CD4-positive, CD25-positive, alpha-beta regulatory T cell (primary cell): ENCODE results near the gene HS1BP3. TPM values are rescaled to one million over a fixed set of nuclear protein-coding genes. Genes with fewer than 3 reads are reported as not detected.
A peak's percentile ranks its signal among the peaks of the same experiment; 100 is the strongest.

Source experiments
- ATAC-seq, 2 donors: fragments of 150-1000 bp; cut with Tn5 transposase; one replicate each; pipeline ENCODE4 v1.10.0; 2021; ENCODE audit warnings: low read depth in 2 of 2, moderate number of reproducible peaks in 2 of 2, moderate library complexity in 1 of 2
- DNase-seq, 3 donors: peaks; one replicate each; pipeline versions ENCODE4 v3.0.0 to v3.0.0-alpha.2; 2012 to 2022; ENCODE audit warnings: mixed read lengths in 1 of 3
- H3K27ac ChIP-seq: one replicate; pipeline ENCODE4 v1.7.0; 2013; ENCODE audit warnings: mild to moderate bottlenecking, low read length; ENCODE audit not compliant: insufficient read depth, poor library complexity, severe bottlenecking
- H3K27me3 ChIP-seq: one replicate; pipeline ENCODE4 v1.7.0; 2013; ENCODE audit warnings: low read length; ENCODE audit not compliant: control insufficient read depth, insufficient read depth
- H3K36me3 ChIP-seq: one replicate; pipeline ENCODE4 v1.7.0; 2013; ENCODE audit warnings: mild to moderate bottlenecking, low read length, moderate library complexity; ENCODE audit not compliant: control insufficient read depth, insufficient read depth
- H3K4me1 ChIP-seq: 2 replicates; pipeline ENCODE4 v1.7.0; 2013; ENCODE audit warnings: mild to moderate bottlenecking, low read length; ENCODE audit not compliant: insufficient read depth, control insufficient read depth, poor library complexity, severe bottlenecking
- H3K4me3 ChIP-seq: one replicate; pipeline ENCODE4 v1.7.0; 2013; ENCODE audit warnings: low read depth, mild to moderate bottlenecking, low read length, moderate library complexity
- H3K9me3 ChIP-seq, 2 experiments: 1 replicate in 1 of 2; 2 replicates in 1 of 2; pipeline ENCODE4 v1.7.0; 2013; ENCODE audit warnings: low read length in 2 of 2, mild to moderate bottlenecking in 1 of 2, moderate library complexity in 1 of 2; ENCODE audit not compliant: control insufficient read depth in 2 of 2
- H3K27ac Mint-ChIP-seq, 3 donors: one replicate each; pipeline ENCODE4 v1.8.0; 2020 to 2022; ENCODE audit warnings: mild to moderate bottlenecking in 3 of 3, mixed read lengths in 3 of 3, moderate library complexity in 2 of 3
- H3K27me3 Mint-ChIP-seq: one replicate; pipeline ENCODE4 v1.8.0; 2022; ENCODE audit warnings: mild to moderate bottlenecking, mixed read lengths
- H3K36me3 Mint-ChIP-seq: one replicate; pipeline ENCODE4 v1.8.0; 2020; ENCODE audit warnings: mixed read lengths
- H3K4me1 Mint-ChIP-seq, 4 donors: one replicate each; pipeline ENCODE4 v1.8.0; 2020 to 2022; ENCODE audit warnings: mixed read lengths in 4 of 4, mild to moderate bottlenecking in 1 of 4
- H3K4me3 Mint-ChIP-seq, 4 donors: one replicate each; pipeline ENCODE4 v1.8.0; 2020 to 2022; ENCODE audit warnings: mild to moderate bottlenecking in 4 of 4, mixed read lengths in 4 of 4, moderate library complexity in 3 of 4
- H3K9me3 Mint-ChIP-seq, 7 donors: one replicate each; pipeline ENCODE4 v1.8.0; 2020 to 2022; ENCODE audit warnings: mixed read lengths in 7 of 7, mild to moderate bottlenecking in 3 of 7, moderate library complexity in 2 of 7
- polyA plus RNA-seq, 4 donors: library from polyadenylated mRNA; unstranded; fragments of 300-500 nt; fragmentation: Illumina TruSeq; gene quantifications; one replicate each; pipeline ENCODE4 v1.2.3, GENCODE V29; 2021
- total RNA-seq: library from RNA; stranded (reverse); gene quantifications from one replicate; pipeline ENCODE4 v1.2.3, GENCODE V29; 2022

HS1BP3 gene
- total RNA-seq (13.6 TPM), polyA plus RNA-seq (10 to 100 TPM; 19.6 to 22.5 (median 21.1) TPM)

DNA sequence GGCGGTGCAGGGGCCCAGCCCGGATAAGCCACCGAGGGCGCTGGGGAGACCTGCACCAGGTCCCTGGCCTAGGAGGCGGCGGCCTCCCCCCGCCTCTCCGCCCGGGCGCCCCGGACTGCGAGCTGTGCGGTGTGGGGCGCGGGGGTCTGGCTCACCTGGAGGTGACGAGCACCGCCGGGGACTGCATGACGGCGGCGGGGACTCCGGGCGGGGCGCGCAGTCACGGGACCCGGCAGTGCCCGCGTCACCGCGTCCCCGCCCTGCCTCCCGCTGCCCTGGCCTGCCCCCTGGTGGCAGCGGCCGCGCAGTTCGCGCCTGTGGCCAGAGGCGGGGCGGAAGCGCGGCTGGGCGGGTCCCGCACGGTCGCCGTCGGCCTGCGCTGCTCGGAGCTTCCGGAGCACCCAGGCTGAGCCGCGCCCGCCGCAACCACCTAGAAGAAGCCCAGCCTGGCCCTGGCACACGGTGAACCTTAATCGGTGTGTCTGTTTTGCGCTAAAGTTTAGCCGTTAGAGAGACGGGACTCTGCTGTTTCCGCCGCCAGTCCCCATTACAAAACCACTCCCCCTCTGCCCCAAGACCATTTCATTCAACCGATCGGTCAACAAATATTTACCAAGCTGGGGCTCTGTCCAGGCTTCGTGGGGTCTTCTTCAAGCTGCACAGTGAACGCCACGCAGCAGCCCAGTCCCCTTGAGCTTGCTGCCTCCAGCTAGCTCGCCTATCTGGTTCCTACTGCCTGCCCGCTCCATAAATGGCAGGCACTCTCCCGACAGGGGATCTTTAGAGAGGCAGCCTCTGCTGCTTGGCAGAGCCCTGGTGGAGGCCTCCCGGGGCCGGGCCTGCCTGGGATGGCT lies at the start of gene HS1BP3:
Gene HS1BP3, minus strand, starts transcription at position 222 of the 854 bp plus-strand sequence. Its CDS starts 35 bp downstream, at position 187.
- ATAC-seq (peak; percentile 95 to 96), DNase-seq (peak; percentile 84 to 94 (median 92))
- H3K4me1 ChIP-seq: peaks cover 21% of the 10 kb centered on the region
- H3K9me3 ChIP-seq: no peaks in the 10 kb centered on the region
- peak within 1 kb of the TSS; percentile 90 to 96 (median 93) for H3K4me3 Mint-ChIP-seq
- peaks cover 18 to 37% (median 31%) of the 10 kb centered on the region in 4 donors for H3K4me1 Mint-ChIP-seq
- no peaks in the 10 kb centered on the region for H3K9me3 Mint-ChIP-seq
- H3K4me3 ChIP-seq: peak within 1 kb of the TSS; percentile 77
- H3K27me3 Mint-ChIP-seq: peaks cover 20% of the 10 kb centered on the region
- H3K27ac ChIP-seq: peak within 1 kb of the TSS; percentile 92
- peaks cover 4% of the 10 kb centered on the region for H3K27me3 ChIP-seq
- H3K36me3 Mint-ChIP-seq: no peaks in the 10 kb centered on the region
- peak within 1 kb of the TSS; percentile 97 to 99 (median 98) for H3K27ac Mint-ChIP-seq
- H3K36me3 ChIP-seq: no peaks in the 10 kb centered on the region

- no peaks in the 10 kb centered on the region for H3K27me3 Mint-ChIP-seq
Measured at GRCh38 chr2:20698916-20699613, 48.2 kb upstream of the HS1BP3 start.

DNA sequence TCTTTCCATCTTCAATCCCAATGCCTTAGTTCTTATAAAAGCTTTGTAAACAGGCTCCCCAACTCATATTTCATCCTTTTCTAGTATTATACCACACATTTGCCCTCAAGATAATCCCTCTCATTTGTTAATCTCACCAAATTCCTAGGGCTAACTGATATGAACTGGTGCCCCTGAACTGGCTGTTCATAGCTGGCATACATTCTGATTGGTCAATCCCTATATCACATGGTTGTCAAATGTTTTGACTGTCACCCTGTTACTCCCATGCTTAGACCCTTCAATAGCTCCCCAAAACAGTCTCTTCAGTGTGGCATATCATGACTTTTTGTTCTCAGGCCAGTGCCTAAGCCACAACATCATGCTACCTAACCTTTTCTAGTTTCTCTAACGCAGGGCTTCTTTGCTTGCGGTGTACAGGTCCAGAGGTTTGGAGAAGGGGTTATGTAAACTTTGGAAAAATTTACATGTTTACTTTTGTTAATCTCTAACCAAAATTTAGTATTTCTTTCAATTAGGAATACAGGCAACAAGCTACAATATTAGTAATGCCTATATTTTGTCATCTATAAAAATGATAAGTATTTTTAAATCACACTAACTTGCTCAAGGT lies 46.5 kb upstream of the HS1BP3 start:
- no peaks in the 10 kb centered on the region for H3K27me3 Mint-ChIP-seq
- peaks cover 3 to 11% (median 7%) of the 10 kb centered on the region in 4 donors for H3K4me1 Mint-ChIP-seq
- no peak for DNase-seq
- peaks cover 41% of the 10 kb centered on the region for H3K36me3 Mint-ChIP-seq
- no peak overlapping the region for H3K27ac ChIP-seq
- ATAC-seq: no peak
- peaks cover 15% of the 10 kb centered on the region for H3K36me3 ChIP-seq
- no peaks in the 10 kb centered on the region for H3K9me3 Mint-ChIP-seq
- no peaks in the 10 kb centered on the region for H3K9me3 ChIP-seq
- H3K27me3 ChIP-seq: no peaks in the 10 kb centered on the region
- no peak overlapping the region for H3K4me3 Mint-ChIP-seq
- H3K4me1 ChIP-seq: no peaks in the 10 kb centered on the region
- peak overlapping the region in 1 of 3 donors; percentile 15 for H3K27ac Mint-ChIP-seq
- H3K4me3 ChIP-seq: no peak overlapping the region

More at GRCh38 chr2:20698916-20699613, 48.2 kb upstream of the HS1BP3 start:
- Mint-ChIP-seq H3K27ac (peak overlapping the region in 1 of 3 donors; percentile 12), H3K4me1 (peaks cover 3 to 11% (median 7%) of the 10 kb centered on the region in 4 donors), H3K9me3 (no peaks in the 10 kb centered on the region), H3K36me3 (peaks cover 43% of the 10 kb centered on the region), H3K4me3 (no peak overlapping the region)
- peaks cover 10% of the 10 kb centered on the region for H3K36me3 ChIP-seq
- no peak for DNase-seq
- no peak overlapping the region for H3K4me3 ChIP-seq
- no peaks in the 10 kb centered on the region for H3K9me3 ChIP-seq
- ATAC-seq: no peak
- H3K27me3 ChIP-seq: no peaks in the 10 kb centered on the region
- H3K4me1 ChIP-seq: no peaks in the 10 kb centered on the region
- H3K27ac ChIP-seq: no peak overlapping the region

- Histone ChIP-seq H3K36me3 (peaks cover 15% of the 10 kb centered on the region), H3K9me3 (no peaks in the 10 kb centered on the region), H3K27me3 (no peaks in the 10 kb centered on the region), H3K27ac (no peak overlapping the region), H3K4me3 (no peak overlapping the region), H3K4me1 (no peaks in the 10 kb centered on the region)
- peaks cover 39% of the 10 kb centered on the region for H3K36me3 Mint-ChIP-seq
- no peak overlapping the region for H3K4me3 Mint-ChIP-seq
- no peaks in the 10 kb centered on the region for H3K27me3 Mint-ChIP-seq
- DNase-seq: no peak
- peaks cover 3 to 11% (median 7%) of the 10 kb centered on the region in 4 donors for H3K4me1 Mint-ChIP-seq
- no peak overlapping the region for H3K27ac Mint-ChIP-seq
- no peaks in the 10 kb centered on the region for H3K9me3 Mint-ChIP-seq
- ATAC-seq: no peak
Measured at GRCh38 chr2:20696366-20696765, 45.5 kb upstream of the HS1BP3 start.

- no peak for ATAC-seq
- Histone ChIP-seq H3K9me3 (peaks cover 0 to 2% of the 10 kb centered on the region in 2 experiments), H3K36me3 (peaks cover 20% of the 10 kb centered on the region), H3K4me1 (no peaks in the 10 kb centered on the region), H3K27me3 (no peaks in the 10 kb centered on the region), H3K27ac (no peak overlapping the region), H3K4me3 (no peak overlapping the region)
- H3K27me3 Mint-ChIP-seq: no peaks in the 10 kb centered on the region
- H3K4me3 Mint-ChIP-seq: no peak overlapping the region
- no peak for DNase-seq
- no peak overlapping the region for H3K27ac Mint-ChIP-seq
- H3K9me3 Mint-ChIP-seq: no peaks in the 10 kb centered on the region
- no peaks in the 10 kb centered on the region for H3K4me1 Mint-ChIP-seq
- peaks cover 36% of the 10 kb centered on the region for H3K36me3 Mint-ChIP-seq
Measured at GRCh38 chr2:20693317-20693716, 42.4 kb upstream of the HS1BP3 start.

DNA sequence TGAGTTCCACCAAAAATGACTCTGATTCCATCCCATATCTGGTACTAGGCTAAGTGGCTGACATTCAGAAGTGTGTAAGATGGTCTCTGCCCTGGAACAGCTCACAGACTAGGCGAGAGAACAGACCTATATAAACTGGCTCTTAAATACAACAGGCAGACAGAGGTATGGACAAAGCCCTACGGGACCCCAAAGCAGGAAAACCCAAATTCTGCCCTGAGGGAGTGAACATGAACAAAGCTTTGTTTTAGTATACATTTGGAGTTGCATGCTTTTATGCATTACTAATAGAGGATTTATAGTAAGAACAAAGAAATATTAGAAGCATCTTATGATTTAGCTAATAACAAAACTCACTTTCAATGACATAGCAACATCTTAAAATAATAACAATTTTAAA lies 41.2 kb upstream of the HS1BP3 start:
- no peaks in the 10 kb centered on the region for H3K27me3 Mint-ChIP-seq
- Histone ChIP-seq H3K36me3 (peaks cover 27% of the 10 kb centered on the region), H3K4me1 (no peaks in the 10 kb centered on the region), H3K4me3 (no peak overlapping the region), H3K27me3 (no peaks in the 10 kb centered on the region), H3K9me3 (peaks cover 0 to 2% of the 10 kb centered on the region in 2 experiments), H3K27ac (no peak overlapping the region)
- no peak overlapping the region for H3K27ac Mint-ChIP-seq
- H3K4me1 Mint-ChIP-seq: no peaks in the 10 kb centered on the region
- DNase-seq: no peak
- H3K4me3 Mint-ChIP-seq: no peak overlapping the region
- ATAC-seq: no peak
- H3K36me3 Mint-ChIP-seq: peaks cover 42% of the 10 kb centered on the region
- no peaks in the 10 kb centered on the region for H3K9me3 Mint-ChIP-seq

GRCh38 chr2:20691076-20691734 lies 40.3 kb upstream of the HS1BP3 start:
- Mint-ChIP-seq H3K4me1 (peaks cover 0 to 4% (median 0%) of the 10 kb centered on the region in 4 donors), H3K9me3 (no peaks in the 10 kb centered on the region), H3K27me3 (no peaks in the 10 kb centered on the region), H3K36me3 (peaks cover 45% of the 10 kb centered on the region), H3K4me3 (no peak overlapping the region), H3K27ac (no peak overlapping the region)
- DNase-seq (no peak), ATAC-seq (no peak)
- no peaks in the 10 kb centered on the region for H3K4me1 ChIP-seq
- H3K36me3 ChIP-seq: peaks cover 32% of the 10 kb centered on the region
- H3K27me3 ChIP-seq: no peaks in the 10 kb centered on the region
- H3K27ac ChIP-seq: no peak overlapping the region
- peaks cover 0 to 2% of the 10 kb centered on the region in 2 experiments for H3K9me3 ChIP-seq
- no peak overlapping the region for H3K4me3 ChIP-seq
